Measurements from ENCODE around the gene POLR2F.

POLR2F gene

GRCh38 chr22:37904572-37905533 lies 48.6 kb upstream of the POLR2F start (continued):
- TF ChIP-seq SCRT1 (tag by site-specific recombination; IDR thresholded peaks at IDR 0.05; ENCODE audit: borderline replicate concordance): no peak
- peak; percentile 93 for TF ChIP-seq ZSCAN23 (tag by site-specific recombination; IDR thresholded peaks at IDR 0.05)
- no peak for TF ChIP-seq ZNF155 (tag by site-specific recombination; IDR thresholded peaks at IDR 0.05)
- TF ChIP-seq ZNF585B (tag by site-specific recombination; IDR thresholded peaks at IDR 0.05): no peak
- TF ChIP-seq ZNF416 (tag by site-specific recombination; IDR thresholded peaks at IDR 0.05): no peak
- TF ChIP-seq ZNF184 (tag by site-specific recombination; IDR thresholded peaks at IDR 0.05): 0 out of 2 replicates have a peak, but pooled peaks have one; percentile 72
- TF ChIP-seq HOXC10 (CRISPR knock-in tag; IDR thresholded peaks at IDR 0.05): no peak
- peak; percentile 53 for TF ChIP-seq ZXDB (tag by site-specific recombination; IDR thresholded peaks at IDR 0.05)
- no peak for TF ChIP-seq ZNF747 (tag by site-specific recombination; IDR thresholded peaks at IDR 0.05)
- peak; percentile 95 for TF ChIP-seq ZBTB48 (tag by site-specific recombination; IDR thresholded peaks at IDR 0.05)
- TF ChIP-seq ZNF843 (tag by site-specific recombination; IDR thresholded peaks at IDR 0.05): no peak
- no peak for TF ChIP-seq ZNF580 (tag by site-specific recombination; IDR thresholded peaks at IDR 0.05)
- TF ChIP-seq ZNF548 (tag by site-specific recombination; IDR thresholded peaks at IDR 0.05): no peak
- peak; percentile 78 for TF ChIP-seq KLF10 (tag by site-specific recombination; IDR thresholded peaks at IDR 0.05)
- TF ChIP-seq OVOL3 (tag by site-specific recombination; IDR thresholded peaks at IDR 0.05): no peak
- TF ChIP-seq ZIC2 (tag by site-specific recombination; IDR thresholded peaks at IDR 0.05): no peak
- peak; percentile 57 for TF ChIP-seq PRDM4 (tag by site-specific recombination; IDR thresholded peaks at IDR 0.05)
- TF ChIP-seq ZNF561 (tag by site-specific recombination; IDR thresholded peaks at IDR 0.05; ENCODE audit: borderline replicate concordance): no peak; the same call in 1 of the 2 replicates
- no peak for TF ChIP-seq ZNF488 (tag by site-specific recombination; IDR thresholded peaks at IDR 0.05)
- TF ChIP-seq ZNF266 (tag by site-specific recombination; IDR thresholded peaks at IDR 0.05; ENCODE audit: low read depth): no peak
- TF ChIP-seq ZNF23 (tag by site-specific recombination; IDR thresholded peaks at IDR 0.05; ENCODE audit: borderline replicate concordance): no peak
- TF ChIP-seq TSHZ1 (tag by site-specific recombination; IDR thresholded peaks at IDR 0.05; ENCODE audit: borderline replicate concordance): peak; percentile 84; the same call in 1 of the 2 replicates
- TF ChIP-seq ZNF2 (tag by site-specific recombination; IDR thresholded peaks at IDR 0.05): no peak
- TF ChIP-seq KLF8 (tag by site-specific recombination; IDR thresholded peaks at IDR 0.05): peak; percentile 78
- TF ChIP-seq ZNF529 (tag by site-specific recombination; IDR thresholded peaks at IDR 0.05; ENCODE audit: insufficient replicate concordance): no peak
- TF ChIP-seq ZEB2 (tag by site-specific recombination; IDR thresholded peaks at IDR 0.05): peak; percentile 99
- TF ChIP-seq SCRT2 (tag by site-specific recombination; IDR thresholded peaks at IDR 0.05): peak; percentile 67
- TF ChIP-seq ZNF639 (tag by site-specific recombination; IDR thresholded peaks at IDR 0.05): peak; percentile 93
- no peak for TF ChIP-seq ZFP41 (tag by site-specific recombination; IDR thresholded peaks at IDR 0.05; ENCODE audit: borderline replicate concordance)
- TF ChIP-seq ZSCAN4 (tag by site-specific recombination; IDR thresholded peaks at IDR 0.05): no peak; the same call in none of the 2 replicates
